ENCODE measurements around the gene UNK.

DNA sequence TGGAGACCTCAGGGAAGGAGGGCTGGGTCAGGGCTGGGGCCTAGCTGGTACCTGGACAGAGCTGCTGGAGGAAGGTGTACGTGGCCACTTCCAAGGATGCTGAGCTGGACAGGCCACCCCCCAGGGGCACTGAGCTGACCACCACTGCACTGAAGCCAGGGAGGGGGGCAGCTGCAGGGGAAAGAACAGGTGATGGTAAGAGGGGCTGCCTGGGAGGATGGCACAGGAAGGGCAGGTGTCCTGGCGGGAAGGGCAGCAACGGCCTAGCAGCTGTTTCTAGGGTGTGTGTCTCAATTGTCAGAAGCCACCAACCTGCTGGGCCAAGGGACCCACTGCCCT, 21.4 kb upstream of the UNK start:
- TF ChIP-seq FOXM1 (IDR thresholded peaks at IDR 0.05; ENCODE audit: borderline replicate concordance) (no peak), TARDBP (IDR thresholded peaks at IDR 0.05) (no peak), PKNOX1 (IDR thresholded peaks at IDR 0.05) (no peak), FOXK2 (IDR thresholded peaks at IDR 0.05) (no peak), SP1 (IDR thresholded peaks at IDR 0.05) (no peak), LEF1 (IDR thresholded peaks at IDR 0.05; ENCODE audit: borderline replicate concordance) (no peak), ARNT (IDR thresholded peaks at IDR 0.05) (no peak), ZNF384 (IDR thresholded peaks at IDR 0.05) (no peak), SUZ12 (IDR thresholded peaks at IDR 0.05) (no peak)

Data from HEK293T (cell line).